ENCODE measurements around the gene DCC.

DNA sequence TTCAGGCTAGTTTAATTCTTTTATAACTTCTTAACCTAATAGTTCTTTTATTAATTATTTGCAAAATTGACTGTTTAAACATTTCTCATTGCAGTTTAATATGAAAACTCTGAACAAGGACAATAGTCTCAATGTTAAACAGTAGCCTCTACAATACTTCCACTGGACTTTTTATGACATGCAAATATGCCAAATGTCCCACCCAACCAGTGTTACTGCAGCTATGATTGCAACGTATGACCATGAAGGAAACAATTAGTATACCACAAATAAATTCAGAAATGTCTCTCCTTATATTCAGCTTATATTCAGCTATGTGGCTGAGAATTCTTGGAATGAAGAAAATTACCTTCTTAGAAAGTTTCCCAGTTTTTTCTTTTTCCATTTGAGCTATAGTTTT, 688.6 kb downstream of the DCC start:
- TF ChIP-seq CTCF (IDR thresholded peaks at IDR 0.05) (no peak), POLR2A (IDR thresholded peaks at IDR 0.05) (no peak)

Measured in testis (tissue), 2 donors.